Dedifferentiated amniotic fluid mesenchymal stem cell (primary cell): ENCODE results near the gene FAM151A.
"Not testable (repeated sequence)": the region's sequence is repeated elsewhere in the genome, so short reads cannot be mapped to it uniquely, and the experiment has no call there.

Experiments
- DNase-seq: peaks from one replicate; pipeline ENCODE4 v3.0.0-alpha.2; 2016; ENCODE audit errors: extremely low spot score

Gene FAM151A

DNA sequence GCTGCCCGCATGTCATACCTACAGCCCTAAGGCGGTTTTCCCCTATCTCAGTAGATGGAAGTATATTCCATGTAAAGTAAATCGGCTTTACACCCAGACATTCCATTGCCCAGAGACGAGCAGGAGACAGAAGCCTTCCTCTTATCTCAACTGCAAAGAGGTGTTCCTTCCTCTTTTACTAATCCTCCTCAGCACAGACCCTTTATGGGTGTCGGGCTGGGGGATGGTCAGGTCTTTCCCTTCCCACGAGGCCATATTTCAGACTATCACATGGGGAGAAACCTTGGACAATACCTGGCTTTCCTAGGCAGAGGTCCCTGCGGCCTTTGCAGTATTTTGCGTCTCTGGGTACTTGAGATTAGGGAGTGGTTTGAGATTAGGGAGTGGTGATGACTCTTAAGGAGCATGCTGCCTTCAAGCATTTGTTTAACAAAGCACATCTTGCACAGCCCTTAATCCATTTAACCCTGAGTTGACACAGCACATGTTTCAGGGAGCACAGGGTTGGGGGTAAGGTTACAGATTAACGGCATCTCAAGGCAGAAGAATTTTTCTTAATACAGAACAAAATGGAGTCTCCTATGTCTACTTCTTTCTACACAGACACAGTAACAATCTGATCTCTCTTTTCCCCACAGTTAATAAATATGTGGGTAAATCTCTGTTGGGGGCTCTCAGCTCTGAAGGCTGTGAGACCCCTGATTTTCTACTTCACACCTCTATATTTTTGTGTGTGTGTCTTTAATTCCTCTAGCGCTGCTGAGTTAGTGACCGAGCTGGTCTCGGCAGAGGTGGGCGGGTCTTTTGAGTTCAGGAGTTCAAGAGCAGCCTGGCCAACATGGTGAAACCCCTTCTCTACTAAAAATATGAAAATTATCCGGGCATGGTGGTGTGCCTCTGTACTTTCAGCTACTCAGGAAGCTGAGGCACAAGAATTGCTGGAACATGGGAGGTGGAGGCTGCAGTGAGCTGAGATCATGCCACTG lies 13.4 kb upstream of the FAM151A start:
- DNase-seq: not testable (repeated sequence)

DNA sequence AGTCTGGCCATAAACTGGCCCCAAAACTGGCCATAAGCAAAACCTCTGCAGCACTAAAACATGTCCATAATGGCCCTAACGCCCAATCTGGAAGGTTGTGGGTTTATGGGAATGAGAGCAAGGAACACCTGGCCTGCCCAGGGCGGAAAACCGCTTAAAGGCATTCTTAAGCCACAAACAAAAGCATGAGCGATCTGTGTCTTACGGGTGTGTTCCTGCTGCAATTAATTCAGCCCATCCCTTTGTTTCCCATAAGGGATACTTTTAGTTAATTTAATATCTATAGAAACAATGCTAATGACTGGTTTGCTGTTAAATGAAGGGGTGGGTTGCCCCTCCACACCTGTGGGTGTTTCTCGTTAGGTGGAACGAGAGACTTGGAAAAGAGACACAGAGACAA lies 12.5 kb upstream of the FAM151A start:
- not testable (repeated sequence) for DNase-seq

GRCh38 chr1:54627196-54627595 lies 3.9 kb upstream of the FAM151A start:
- DNase-seq: no peak

DNA sequence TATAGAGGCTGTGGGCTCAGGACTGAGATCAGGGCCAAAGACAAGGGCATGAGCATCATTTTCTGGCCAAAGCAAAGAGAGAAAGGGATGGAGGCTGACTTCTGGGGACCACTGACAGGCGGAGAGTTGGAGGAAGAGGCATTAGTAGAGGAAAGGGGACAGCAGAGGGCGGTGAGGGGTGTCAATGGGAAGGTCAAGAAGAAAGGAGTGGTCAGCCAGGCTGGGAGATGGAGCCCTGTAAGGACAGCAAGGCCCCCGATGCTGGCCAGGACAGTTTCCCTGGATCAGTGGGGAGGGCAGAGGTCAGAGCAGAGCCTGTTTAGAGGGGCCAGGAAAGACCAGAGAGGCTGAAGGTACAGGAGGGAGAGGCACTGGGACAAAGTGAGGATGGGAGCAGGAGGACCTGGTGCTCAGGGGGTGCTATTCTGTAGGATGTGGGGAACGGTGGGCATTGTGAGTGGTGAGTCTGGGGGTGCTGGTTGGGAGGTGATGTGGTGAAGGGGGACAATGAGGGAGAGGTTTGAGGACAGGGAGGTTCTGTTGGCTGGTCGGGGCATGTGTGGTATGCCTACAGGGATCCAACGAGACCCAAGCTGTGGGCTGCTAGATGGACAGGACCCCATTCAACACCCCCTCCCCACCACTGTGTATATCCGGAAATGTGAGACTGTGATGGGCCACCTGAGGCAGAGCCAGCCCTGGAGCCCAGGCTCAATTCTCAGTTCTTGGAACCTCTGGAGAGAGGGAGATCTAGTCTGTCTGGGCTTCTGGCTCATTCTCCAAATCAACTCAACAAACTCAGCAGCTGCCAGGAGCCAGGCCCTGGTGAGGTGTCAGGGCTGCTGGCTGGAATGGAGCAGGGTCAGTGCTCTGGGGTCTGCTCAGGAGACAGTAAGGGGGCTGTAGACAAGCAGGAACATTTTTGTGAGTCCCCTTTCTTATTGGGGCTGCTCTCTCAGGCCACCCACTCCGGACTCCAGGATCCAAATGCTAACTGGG lies 1.4 kb upstream of the FAM151A start:
- no peak for DNase-seq

DNA sequence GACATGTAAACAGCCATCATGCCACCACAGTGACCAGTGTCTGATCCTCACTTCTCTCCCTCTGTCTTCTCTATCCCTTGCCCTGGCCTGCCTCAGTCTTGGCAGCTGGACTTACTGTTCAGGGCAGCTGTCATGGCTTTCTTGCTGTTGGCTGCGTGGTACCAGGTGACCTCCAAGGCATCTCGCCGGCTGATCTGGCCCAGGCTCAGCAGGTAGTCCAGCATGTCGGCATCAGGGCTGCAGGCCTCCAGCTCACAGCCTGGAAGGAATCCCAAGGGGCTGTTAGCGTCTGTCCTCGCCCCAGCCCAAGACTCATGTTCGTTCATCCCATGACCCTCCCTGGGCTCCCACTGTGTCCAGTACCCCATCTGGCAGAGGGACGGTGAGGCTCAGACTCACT lies 3.6 kb downstream of the FAM151A start:
- DNase-seq: no peak

GRCh38 chr1:54615531-54616279 lies 7.6 kb downstream of the FAM151A start:
- no peak for DNase-seq

GRCh38 chr1:54614563-54614962 lies 8.8 kb downstream of the FAM151A start:
- DNase-seq: no peak

DNA sequence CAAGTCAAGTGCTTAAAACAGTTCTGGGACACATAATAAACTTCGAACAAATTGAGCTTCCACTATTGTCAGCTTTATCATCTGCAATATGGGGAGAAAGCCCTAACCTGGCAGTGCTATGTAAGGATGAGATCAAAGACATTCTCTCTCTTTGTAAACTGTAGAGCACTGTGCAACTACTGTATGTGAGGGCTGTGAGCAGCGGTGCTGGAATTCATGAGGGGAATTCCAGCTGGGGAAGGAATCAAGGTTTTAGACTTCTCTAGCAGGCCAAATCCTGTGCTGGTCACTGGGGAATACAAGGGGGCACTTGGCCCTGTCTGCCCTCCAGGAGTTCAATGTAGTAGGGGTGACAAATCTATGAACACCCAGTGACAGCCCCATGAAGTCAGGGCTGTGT lies 9.3 kb downstream of the FAM151A start:
- no peak for DNase-seq

DNA sequence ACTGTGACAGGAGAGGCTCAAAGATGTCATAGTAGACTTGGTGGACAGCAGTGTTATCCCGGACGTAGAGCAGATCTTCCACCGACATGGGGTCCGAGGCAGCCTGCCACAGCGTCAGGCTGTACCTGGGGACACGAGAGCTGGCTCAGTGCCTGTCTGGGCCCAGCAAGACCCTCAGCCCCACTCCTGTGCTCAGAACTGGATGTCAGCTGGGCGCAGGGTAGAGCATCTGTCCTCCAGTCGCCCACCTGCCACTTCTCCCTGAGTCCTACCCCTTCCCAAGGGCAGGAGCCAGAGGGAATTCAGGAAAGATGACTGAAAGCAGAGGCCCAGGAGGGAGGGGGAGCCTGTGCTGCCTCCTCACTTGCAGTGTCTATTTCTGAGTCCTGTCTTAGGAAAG lies 11.7 kb downstream of the FAM151A start:
- no peak for DNase-seq

DNA sequence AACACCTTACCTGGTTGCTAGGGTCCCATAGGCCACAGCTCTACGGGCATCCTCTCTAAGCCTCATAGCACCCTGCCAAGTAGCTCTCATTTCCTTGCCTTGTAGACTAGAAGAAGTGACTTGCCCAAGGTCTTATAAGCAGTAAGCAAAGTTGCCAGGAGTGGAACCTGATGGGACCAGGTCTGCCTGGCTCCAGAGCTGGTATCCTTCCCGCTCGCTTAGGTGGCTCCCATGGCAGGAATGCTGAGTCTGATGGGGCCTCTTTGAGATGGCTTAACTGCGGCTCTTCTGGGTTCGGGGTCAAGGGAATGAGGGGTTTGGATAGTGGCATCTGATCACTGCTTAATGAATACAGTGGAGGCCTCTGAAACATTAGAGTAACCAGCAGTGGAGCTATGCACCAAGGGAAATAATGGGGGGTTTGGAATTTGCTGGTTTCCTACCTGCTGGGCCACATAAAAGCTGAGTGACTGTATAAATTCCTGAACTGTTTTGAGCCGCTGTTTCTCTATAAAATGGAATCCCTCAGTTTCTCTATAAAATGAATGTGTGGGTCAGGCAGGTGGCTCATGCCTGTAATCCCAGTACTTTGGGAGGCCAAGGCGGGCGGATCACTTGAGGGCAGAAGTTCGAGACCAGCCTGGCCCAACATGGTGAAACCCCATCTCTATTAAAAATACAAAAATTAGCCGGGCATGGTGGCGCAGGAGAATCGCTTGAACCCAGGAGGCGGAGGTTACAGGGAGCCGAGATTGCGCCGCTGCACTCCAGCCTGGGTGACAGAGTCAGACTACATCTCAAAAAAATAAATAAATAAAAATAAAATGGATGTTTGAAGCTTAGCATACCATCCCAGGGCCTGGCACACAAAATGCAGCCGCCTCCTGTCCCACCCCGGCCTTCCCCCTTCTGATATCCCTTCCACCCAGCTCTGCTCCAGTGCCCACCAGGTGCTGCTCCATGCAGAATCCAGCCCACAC lies 12.4 kb downstream of the FAM151A start:
- no peak for DNase-seq

GRCh38 chr1:54610048-54610447 lies 13.3 kb downstream of the FAM151A start:
- DNase-seq: no peak

DNA sequence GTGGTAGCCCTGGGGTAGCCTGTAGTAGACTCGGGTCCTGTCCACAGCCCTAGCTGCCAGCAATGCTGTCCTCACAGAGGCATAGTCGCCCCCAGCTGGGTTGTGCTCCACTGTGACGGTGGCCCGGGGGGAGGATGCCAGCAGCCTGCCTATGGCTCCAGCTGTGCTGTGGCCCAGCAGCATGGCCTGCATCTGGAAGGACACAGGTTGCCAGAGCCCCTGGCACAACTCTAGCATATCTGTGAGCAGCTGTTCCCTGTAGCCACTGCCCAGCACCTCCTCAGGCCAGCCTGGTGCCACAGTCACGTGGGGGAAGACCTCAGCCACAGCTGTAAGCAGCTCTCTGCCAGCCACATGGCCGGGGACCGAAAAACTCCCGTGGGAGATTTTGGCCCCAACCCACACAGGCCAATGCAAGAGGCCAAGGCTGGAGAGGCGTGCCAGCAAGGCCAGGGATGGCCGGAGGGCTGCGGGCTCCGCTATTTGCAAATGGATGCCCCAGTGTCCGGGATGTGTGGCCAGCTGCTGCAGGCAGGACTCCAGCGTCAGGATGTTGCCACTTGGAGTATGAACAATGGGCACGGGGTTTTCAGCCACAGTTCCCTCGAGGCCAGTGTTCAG lies 13.9 kb downstream of the FAM151A start:
- DNase-seq: no peak

DNA sequence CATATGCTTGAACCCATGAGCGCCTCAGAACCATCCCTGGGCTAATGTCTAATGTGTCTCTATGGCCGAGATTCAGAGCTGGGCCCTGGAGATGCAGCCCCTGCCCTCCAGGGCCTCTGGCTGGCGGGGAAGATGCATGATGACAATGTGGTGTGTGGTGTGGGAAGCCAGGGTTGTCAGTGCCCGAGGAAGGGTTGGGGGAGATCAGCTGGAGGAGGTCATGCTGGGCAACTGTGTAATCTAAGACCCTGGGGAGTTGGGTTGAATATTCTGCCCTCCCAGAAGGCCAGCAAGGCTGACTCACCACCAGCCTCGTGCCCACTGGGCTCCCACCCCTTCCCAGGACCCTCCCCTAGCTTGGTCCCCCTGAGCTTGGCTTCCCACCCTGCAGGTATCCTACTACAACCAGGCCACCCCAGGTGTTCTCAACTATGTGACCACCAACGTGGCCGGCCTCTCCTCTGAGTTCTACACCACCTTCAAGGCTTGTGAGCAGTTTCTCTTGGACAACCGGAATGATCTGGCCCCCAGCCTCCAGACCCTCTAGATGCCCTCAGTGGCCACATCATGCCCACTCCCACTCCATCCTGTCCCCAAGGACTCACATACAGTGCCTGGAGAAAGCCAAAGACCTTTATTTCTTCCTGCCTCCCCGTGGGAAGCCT lies 14.6 kb downstream of the FAM151A start:
- DNase-seq: no peak

GRCh38 chr1:54607821-54608565 lies 15.3 kb downstream of the FAM151A start:
- no peak for DNase-seq

- DNase-seq: no peak
These were observed 16.4 kb downstream of the FAM151A start for GRCh38 chr1:54606990-54607325.

GRCh38 chr1:54606096-54606989 lies 17.0 kb downstream of the FAM151A start:
- DNase-seq: no peak

DNA sequence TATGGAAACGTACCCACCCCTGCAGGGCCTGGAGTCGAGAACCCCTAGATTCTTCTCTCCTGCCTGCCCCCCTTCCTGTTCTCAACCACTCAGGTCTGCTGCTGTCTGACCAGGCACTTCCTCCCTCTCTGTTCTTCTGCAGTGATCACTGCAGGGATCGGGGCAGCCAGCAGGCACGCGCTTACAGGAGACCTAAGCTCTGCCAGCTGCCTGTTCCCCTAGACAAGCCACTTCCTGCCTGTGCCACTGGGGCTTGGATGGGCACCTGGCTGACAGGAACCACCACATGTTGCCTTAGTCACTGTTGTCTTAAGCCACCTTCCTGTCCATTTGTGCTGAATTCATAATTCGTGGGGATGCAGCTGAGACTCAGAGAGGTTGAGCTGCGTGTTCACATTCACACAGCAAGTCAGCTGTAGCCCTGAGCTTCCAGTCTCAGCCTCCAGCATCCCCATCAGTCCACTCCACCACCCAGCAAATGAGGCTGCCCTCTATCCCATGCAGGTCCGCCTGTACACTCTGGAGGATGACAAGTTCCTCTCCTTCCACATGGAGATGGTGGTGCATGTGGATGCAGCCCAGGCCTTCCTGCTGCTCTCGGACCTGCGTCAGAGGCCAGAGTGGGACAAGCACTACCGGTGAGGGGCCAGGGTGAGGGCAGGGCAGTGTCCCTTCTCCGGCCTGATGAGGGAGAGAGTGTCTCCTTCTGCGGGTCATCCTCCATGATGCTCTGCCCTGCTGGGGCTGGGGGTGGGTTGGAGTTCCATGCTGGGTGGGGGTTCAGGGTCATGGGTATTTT lies 18.6 kb downstream of the FAM151A start:
- no peak for DNase-seq
